ENCODE data around the gene PDGFA. TPM values are rescaled to one million over a fixed set of nuclear protein-coding genes. Genes with fewer than 3 reads are reported as not detected.

PDGFA gene
- total RNA-seq, 6 experiments from 2014 or later = 7.1 to 8.7 (median 7.8) TPM

DNA sequence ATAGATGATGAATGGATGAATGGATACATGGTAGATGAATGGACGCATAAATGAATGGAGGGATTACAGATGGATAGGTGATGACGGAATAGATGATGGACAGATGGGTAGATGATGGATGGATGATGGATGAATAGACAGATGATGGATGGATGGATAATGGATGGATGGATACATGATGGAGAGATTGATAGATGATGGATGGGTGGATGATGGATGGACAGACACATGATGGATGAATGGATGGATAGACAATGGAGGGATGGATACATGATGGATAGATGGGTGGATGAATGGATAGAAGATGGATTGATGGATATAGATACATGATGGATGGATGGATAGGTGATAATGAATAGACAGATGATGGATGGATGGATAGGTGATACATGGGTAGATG, 8.8 kb upstream of the PDGFA start:
- H3K9me3 Mint-ChIP-seq = no peaks in the 10 kb centered on the region
- no peaks in the 10 kb centered on the region for H3K4me1 Mint-ChIP-seq (ENCODE audit: low read depth)
- DNase-seq = no peak
- no peaks in the 10 kb centered on the region for H3K36me3 Mint-ChIP-seq (ENCODE audit: low read depth)
- TF ChIP-seq, protein P1, sequence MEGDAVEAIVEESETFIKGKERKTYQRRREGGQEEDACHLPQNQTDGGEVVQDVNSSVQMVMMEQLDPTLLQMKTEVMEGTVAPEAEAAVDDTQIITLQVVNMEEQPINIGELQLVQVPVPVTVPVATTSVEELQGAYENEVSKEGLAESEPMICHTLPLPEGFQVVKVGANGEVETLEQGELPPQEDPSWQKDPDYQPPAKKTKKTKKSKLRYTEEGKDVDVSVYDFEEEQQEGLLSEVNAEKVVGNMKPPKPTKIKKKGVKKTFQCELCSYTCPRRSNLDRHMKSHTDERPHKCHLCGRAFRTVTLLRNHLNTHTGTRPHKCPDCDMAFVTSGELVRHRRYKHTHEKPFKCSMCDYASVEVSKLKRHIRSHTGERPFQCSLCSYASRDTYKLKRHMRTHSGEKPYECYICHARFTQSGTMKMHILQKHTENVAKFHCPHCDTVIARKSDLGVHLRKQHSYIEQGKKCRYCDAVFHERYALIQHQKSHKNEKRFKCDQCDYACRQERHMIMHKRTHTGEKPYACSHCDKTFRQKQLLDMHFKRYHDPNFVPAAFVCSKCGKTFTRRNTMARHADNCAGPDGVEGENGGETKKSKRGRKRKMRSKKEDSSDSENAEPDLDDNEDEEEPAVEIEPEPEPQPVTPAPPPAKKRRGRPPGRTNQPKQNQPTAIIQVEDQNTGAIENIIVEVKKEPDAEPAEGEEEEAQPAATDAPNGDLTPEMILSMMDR (IDR thresholded peaks at IDR 0.05) = no peak
- peaks cover 13% of the 10 kb centered on the region for H3K27me3 Mint-ChIP-seq (ENCODE audit: insufficient read depth)
- H3K4me3 Mint-ChIP-seq = no peak overlapping the region
- H3K27ac Mint-ChIP-seq = no peak overlapping the region

DNA sequence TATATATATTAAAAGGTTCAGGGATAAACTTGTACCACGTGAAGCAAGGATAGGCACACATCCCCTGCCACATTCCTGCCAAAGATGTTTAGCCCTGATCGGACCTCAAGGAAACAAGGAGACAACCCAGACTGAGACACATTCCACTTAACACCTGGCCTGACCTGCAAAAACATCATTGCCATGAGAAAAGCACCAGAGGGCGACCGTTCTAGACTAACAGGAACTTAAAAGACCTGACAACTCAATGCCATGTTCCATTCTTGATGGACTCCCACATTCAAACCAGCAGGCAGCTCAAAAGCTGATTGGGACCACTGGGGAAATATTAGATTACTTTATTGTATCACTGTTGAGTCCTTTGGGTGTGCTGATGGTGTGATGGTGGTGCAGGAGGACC, 8.1 kb upstream of the PDGFA start:
- TF ChIP-seq, protein P1 (IDR thresholded peaks at IDR 0.05) = no peak
- Mint-ChIP-seq H3K36me3 (ENCODE audit: low read depth) (no peaks in the 10 kb centered on the region), H3K4me1 (ENCODE audit: low read depth) (no peaks in the 10 kb centered on the region), H3K27ac (no peak overlapping the region), H3K4me3 (no peak overlapping the region), H3K27me3 (ENCODE audit: insufficient read depth) (peaks cover 14% of the 10 kb centered on the region), H3K9me3 (no peaks in the 10 kb centered on the region)
- no peak for DNase-seq

DNA sequence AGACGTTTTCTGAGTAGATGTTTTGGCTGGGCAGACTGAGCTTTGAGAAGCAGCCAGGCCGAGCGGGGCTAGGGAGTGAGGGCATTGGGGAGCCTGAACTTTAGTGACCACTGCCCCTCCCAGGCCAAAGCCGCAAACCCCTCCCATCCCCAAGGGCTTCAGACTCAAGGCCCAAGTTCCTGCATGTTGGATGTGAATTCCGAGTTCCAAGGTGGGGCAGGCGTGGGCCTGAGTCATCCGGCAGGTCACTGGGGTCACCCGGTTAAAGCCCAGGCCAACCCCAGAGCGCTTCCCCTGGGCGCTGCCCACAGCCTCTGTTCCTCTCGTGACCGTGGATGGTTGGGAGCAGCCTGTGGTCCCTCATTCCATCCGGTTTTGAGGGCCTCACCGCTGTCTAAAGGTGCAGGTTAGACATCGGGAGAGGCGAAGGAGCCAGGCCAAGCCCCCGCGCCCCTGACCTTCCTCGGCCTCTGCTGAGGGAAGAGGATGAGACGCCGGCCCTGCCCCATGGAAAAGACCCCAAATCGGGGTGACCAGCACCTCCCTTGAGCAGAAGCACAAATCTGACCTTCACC, 6.9 kb upstream of the PDGFA start:
- no peak overlapping the region for H3K4me3 Mint-ChIP-seq
- H3K4me1 Mint-ChIP-seq (ENCODE audit: low read depth) = no peaks in the 10 kb centered on the region
- H3K36me3 Mint-ChIP-seq (ENCODE audit: low read depth) = no peaks in the 10 kb centered on the region
- peaks cover 14% of the 10 kb centered on the region for H3K27me3 Mint-ChIP-seq (ENCODE audit: insufficient read depth)
- DNase-seq = no peak
- TF ChIP-seq, protein P1 (IDR thresholded peaks at IDR 0.05) = no peak
- H3K27ac Mint-ChIP-seq = no peak overlapping the region
- H3K9me3 Mint-ChIP-seq = no peaks in the 10 kb centered on the region

DNA sequence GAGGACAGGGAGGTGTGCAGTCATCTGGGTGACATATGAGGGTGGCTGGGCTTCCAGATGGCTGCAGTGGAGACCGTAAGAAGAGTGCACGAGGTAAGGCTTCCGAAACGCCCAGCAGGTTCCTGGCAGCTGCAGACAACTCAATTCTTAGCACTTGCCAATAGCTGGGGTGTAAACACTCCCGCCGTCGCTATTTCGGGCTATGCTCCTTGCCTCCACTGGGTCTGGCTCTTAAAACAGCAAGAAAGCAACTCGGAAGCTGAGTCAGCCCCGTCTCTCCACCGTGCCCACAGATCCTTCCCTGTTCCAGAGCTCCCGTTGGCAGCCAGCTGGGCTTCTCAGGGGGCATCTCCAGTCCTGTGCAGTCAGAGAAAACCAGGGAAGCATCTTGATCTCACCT, 6.1 kb upstream of the PDGFA start:
- Mint-ChIP-seq H3K9me3 (no peaks in the 10 kb centered on the region), H3K4me3 (no peak overlapping the region), H3K4me1 (ENCODE audit: low read depth) (no peaks in the 10 kb centered on the region), H3K27me3 (ENCODE audit: insufficient read depth) (peaks cover 12% of the 10 kb centered on the region), H3K36me3 (ENCODE audit: low read depth) (no peaks in the 10 kb centered on the region), H3K27ac (no peak overlapping the region)
- TF ChIP-seq, protein P1 (IDR thresholded peaks at IDR 0.05) = no peak
- no peak for DNase-seq

DNA sequence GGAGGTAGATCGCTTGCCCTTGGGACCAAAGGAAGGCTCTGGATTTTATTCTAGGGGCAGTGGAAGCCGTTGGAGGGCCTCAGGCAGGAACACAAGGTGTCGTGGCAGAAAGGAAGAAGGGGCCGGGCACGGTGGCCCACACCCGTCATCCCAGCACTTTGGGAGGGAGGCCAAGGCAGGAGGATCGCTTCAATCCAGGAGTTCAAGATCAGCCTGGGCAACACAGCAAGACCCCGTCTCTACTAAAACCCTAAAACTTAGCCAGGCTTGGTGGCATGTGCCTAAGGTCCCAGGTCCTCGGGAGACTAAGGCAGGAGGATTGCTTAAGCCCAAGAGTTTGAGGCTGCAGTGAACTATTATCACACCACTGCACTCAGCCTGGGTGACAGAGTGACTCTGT, 5.2 kb upstream of the PDGFA start:
- H3K36me3 Mint-ChIP-seq (ENCODE audit: low read depth) = no peaks in the 10 kb centered on the region
- peaks cover 5% of the 10 kb centered on the region for H3K27me3 Mint-ChIP-seq (ENCODE audit: insufficient read depth)
- H3K27ac Mint-ChIP-seq = no peak overlapping the region
- no peaks in the 10 kb centered on the region for H3K4me1 Mint-ChIP-seq (ENCODE audit: low read depth)
- TF ChIP-seq, protein P1 (IDR thresholded peaks at IDR 0.05) = no peak
- H3K9me3 Mint-ChIP-seq = no peaks in the 10 kb centered on the region
- no peak overlapping the region for H3K4me3 Mint-ChIP-seq
- DNase-seq = no peak
